ENCODE results near the gene ITFG2. TPM values are rescaled to one million over a fixed set of nuclear protein-coding genes. Genes with fewer than 3 reads are reported as not detected.
A peak's percentile ranks its signal among the peaks of the same experiment; 100 is the strongest.

ITFG2 gene
- total RNA-seq, 3 donors from 2014 or later (not counting 1 experiment from before 2014, with no cell fraction given), result 58.6 to 72.0 (median 59.9) TPM

DNA sequence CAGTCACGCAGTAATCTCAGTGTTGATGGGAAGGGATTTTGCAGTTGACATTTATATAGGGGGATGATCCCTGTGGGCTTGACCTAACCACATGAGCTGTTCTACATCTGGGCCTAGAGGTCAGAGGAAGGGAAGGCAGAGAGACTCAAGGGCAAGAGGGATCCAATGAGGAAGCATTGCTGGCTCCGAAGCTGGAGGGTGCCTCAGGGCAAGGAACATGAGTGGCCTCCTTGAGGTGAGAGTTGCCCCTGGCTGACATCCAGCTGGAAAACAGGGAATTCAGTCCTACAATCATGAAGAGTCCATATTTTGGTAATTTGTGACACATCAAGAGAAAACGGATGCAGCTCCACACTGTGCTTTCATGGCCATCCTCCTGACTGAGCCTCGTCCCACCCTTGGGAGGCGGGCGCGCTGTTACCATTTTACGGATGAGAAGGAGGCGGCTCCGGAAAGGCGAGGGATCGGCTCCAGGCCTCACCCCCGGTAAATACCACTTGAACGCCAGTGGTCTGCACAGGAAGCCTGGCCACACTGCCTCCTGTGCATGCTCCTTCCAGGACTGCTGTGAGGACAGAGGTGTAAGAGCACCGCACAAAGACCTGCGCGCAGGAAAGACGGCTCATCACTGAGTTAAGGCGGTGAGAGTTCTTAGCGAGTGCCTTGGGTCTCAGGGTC, 36.2 kb upstream of the ITFG2 start:
- no peak overlapping the region for H3K27ac Mint-ChIP-seq
- H3K27me3 ChIP-seq (ENCODE audit: control insufficient read depth, insufficient read depth, low read length), result no peaks in the 10 kb centered on the region
- TF ChIP-seq, protein P1, sequence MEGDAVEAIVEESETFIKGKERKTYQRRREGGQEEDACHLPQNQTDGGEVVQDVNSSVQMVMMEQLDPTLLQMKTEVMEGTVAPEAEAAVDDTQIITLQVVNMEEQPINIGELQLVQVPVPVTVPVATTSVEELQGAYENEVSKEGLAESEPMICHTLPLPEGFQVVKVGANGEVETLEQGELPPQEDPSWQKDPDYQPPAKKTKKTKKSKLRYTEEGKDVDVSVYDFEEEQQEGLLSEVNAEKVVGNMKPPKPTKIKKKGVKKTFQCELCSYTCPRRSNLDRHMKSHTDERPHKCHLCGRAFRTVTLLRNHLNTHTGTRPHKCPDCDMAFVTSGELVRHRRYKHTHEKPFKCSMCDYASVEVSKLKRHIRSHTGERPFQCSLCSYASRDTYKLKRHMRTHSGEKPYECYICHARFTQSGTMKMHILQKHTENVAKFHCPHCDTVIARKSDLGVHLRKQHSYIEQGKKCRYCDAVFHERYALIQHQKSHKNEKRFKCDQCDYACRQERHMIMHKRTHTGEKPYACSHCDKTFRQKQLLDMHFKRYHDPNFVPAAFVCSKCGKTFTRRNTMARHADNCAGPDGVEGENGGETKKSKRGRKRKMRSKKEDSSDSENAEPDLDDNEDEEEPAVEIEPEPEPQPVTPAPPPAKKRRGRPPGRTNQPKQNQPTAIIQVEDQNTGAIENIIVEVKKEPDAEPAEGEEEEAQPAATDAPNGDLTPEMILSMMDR (IDR thresholded peaks at IDR 0.05), result no peak
- ATAC-seq (no peak), DNase-seq (no peak)
- no peak overlapping the region for H3K4me3 ChIP-seq (ENCODE audit: low read length)
- H3K4me1 Mint-ChIP-seq, result no peaks in the 10 kb centered on the region
- H3K36me3 Mint-ChIP-seq, result no peaks in the 10 kb centered on the region
- H3K27me3 Mint-ChIP-seq (ENCODE audit: low read depth in 2 of 2), result peaks cover 0 to 9% of the 10 kb centered on the region in 2 donors
- no peak overlapping the region for H3K27ac ChIP-seq (ENCODE audit: low read length)
- H3K9me3 Mint-ChIP-seq, result no peaks in the 10 kb centered on the region
- H3K36me3 ChIP-seq (ENCODE audit: control insufficient read depth, insufficient read depth, low read length), result no peaks in the 10 kb centered on the region
- intact Hi-C loops (cut with micrococcal nuclease), result no loop called here
- H3K4me3 Mint-ChIP-seq, result no peak overlapping the region
- H3K4me1 ChIP-seq (ENCODE audit: control insufficient read depth, insufficient read depth, low read length), result no peaks in the 10 kb centered on the region
- 92% methylated on average over 20 of the region's 20 CpGs for WGBS (ENCODE audit: insufficient coverage)
- no peaks in the 10 kb centered on the region for H3K9me3 ChIP-seq (ENCODE audit: control insufficient read depth, insufficient read depth, low read length)

DNA sequence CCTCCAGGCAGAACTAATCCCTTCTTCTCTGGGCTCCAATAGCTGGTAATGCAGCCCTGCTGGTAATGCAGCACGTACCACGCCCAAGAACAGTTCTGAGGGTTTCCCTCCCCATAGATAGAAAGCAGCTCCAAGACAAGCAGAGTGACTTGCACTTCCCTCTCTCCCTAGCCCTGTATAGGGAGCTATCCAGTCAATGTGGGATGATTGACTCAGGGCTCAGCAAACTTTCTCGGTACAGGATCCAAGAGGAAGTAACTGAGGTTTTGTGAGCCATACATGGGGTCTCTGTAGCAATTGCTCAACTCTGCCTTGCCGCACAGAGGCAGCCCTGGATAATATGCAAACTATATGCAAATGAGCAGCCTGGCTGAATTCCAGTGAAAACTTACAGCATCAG, 33.2 kb upstream of the ITFG2 start:
- H3K4me1 ChIP-seq (ENCODE audit: control insufficient read depth, insufficient read depth, low read length), result peaks cover 7% of the 10 kb centered on the region
- WGBS (ENCODE audit: insufficient coverage), result 64% methylated on average over 4 of the region's 4 CpGs
- H3K9me3 Mint-ChIP-seq, result no peaks in the 10 kb centered on the region
- H3K36me3 ChIP-seq (ENCODE audit: control insufficient read depth, insufficient read depth, low read length), result no peaks in the 10 kb centered on the region
- H3K4me3 ChIP-seq (ENCODE audit: low read length), result no peak overlapping the region
- H3K27ac Mint-ChIP-seq, result no peak overlapping the region
- H3K4me1 Mint-ChIP-seq, result peaks cover 6 to 7% of the 10 kb centered on the region in 2 donors
- DNase-seq (no peak), ATAC-seq (no peak)
- H3K27me3 Mint-ChIP-seq (ENCODE audit: low read depth in 2 of 2), result peaks cover 11 to 18% of the 10 kb centered on the region in 2 donors
- no peaks in the 10 kb centered on the region for H3K9me3 ChIP-seq (ENCODE audit: control insufficient read depth, insufficient read depth, low read length)
- H3K27ac ChIP-seq (ENCODE audit: low read length), result no peak overlapping the region
- intact Hi-C loops (cut with micrococcal nuclease), result no loop called here
- no peaks in the 10 kb centered on the region for H3K36me3 Mint-ChIP-seq
- TF ChIP-seq, protein P1 (IDR thresholded peaks at IDR 0.05), result no peak
- H3K4me3 Mint-ChIP-seq, result no peak overlapping the region
- H3K27me3 ChIP-seq (ENCODE audit: control insufficient read depth, insufficient read depth, low read length), result no peaks in the 10 kb centered on the region

- H3K4me1 ChIP-seq (ENCODE audit: control insufficient read depth, insufficient read depth, low read length), result peaks cover 7% of the 10 kb centered on the region
- H3K9me3 Mint-ChIP-seq, result no peaks in the 10 kb centered on the region
- no peak overlapping the region for H3K27ac Mint-ChIP-seq
- no peaks in the 10 kb centered on the region for H3K9me3 ChIP-seq (ENCODE audit: control insufficient read depth, insufficient read depth, low read length)
- intact Hi-C loops (cut with micrococcal nuclease), result loop anchor here (1.0 kb wide), 1 partner anchor 101 kb away; no protein-coding TSS in a partner anchor
- H3K4me3 Mint-ChIP-seq, result peak overlapping the region; percentile 65
- H3K36me3 Mint-ChIP-seq, result no peaks in the 10 kb centered on the region
- H3K27me3 ChIP-seq (ENCODE audit: control insufficient read depth, insufficient read depth, low read length), result no peaks in the 10 kb centered on the region
- ATAC-seq (peak; percentile 86 to 95 (median 95)), DNase-seq (peak; percentile 27 to 76)
- TF ChIP-seq, protein P1 (IDR thresholded peaks at IDR 0.05), result peak; percentile 86
- peaks cover 7% of the 10 kb centered on the region in 2 donors for H3K4me1 Mint-ChIP-seq
- peaks cover 22 to 26% of the 10 kb centered on the region in 2 donors for H3K27me3 Mint-ChIP-seq (ENCODE audit: low read depth in 2 of 2)
- WGBS (ENCODE audit: insufficient coverage), result 15% methylated on average over 22 of the region's 25 CpGs
- H3K36me3 ChIP-seq (ENCODE audit: control insufficient read depth, insufficient read depth, low read length), result no peaks in the 10 kb centered on the region
- no peak overlapping the region for H3K4me3 ChIP-seq (ENCODE audit: low read length)
- H3K27ac ChIP-seq (ENCODE audit: low read length), result no peak overlapping the region
Observed at GRCh38 chr12:2783936-2784600, 28.4 kb upstream of the ITFG2 start.

Data from natural killer cell (primary cell).